HG03025 (cell line): ENCODE measurements around the gene ZNF594.
"Not testable (repeated sequence)": the region's sequence is repeated elsewhere in the genome, so short reads cannot be mapped to it uniquely, and the experiment has no call there.

Experiments used
- ATAC-seq: cut with Tn5 transposase; IDR thresholded peaks from one replicate; pipeline ENCODE4 v1.9.1; 2021; ENCODE audit warnings: mild to moderate bottlenecking, moderate library complexity; ENCODE audit not compliant: unreplicated experiment, low FRiP score

Gene ZNF594

DNA sequence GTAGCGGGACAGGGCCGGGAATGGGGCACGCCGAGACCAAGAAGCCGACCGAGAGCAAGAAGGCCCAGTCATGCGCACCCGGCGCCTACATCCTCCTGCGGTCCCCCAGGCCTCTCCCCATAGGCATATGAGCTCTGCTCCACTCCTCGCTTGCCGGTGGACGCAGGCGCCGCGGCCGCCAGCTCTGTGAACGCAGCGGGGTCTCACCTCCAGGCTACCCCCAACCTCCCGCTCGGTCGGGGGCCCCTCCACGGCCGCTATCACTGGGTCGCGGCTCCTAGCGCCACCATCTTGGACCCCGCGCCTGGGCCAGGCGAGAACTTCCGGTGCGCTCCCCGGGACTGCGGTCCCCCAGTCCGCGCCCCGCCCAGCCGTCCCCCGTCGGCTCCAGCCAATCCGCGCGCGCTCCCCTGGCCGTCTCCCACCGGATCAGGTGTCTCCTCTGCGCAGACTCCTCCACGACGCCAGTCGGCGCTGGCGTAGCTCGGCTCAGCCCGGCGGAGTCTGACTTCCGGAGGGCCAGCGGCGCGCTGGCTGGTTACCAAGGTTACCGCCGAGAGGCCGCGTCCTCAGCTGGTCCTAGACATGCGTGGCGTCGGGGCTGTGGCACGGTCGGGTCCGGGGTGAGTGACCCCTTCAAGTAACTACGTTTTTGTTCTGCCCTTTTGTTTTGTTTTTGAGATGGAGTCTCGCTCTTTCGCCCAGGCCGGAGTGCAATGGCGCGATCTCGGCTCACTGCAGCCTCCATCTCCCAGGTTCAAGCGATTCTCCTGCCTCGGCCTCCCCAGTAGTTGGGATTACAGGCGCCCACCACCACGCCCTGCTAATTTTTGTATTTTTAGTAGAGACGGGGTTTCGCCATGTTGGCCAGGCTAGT is at the start of gene ZNF594:
ZNF594 (minus strand) TSS at position 328 of the 877 bp plus-strand sequence. CDS start 7,612 bp downstream, outside the sequence.
- peak; percentile 96 for ATAC-seq

DNA sequence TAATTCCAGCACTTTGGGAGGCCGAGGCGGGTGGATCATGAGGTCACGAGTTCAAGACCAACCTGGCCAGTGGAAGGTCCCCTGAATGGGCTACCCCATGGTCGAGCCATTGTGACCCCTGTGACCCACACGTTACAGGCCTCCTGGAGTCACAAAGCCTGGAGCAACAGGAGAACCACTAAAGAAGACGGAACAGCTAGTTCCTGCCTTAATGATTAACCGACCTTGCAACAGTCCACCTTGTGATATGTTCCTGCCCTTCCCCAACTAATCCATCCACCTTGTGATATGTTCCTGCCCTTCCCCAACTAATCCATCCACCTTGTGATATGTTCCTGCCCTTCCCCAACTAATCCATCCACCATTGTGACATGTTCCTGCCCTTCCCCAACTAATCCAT is 48.1 kb upstream of the ZNF594 start:
- not testable (repeated sequence) for ATAC-seq

DNA sequence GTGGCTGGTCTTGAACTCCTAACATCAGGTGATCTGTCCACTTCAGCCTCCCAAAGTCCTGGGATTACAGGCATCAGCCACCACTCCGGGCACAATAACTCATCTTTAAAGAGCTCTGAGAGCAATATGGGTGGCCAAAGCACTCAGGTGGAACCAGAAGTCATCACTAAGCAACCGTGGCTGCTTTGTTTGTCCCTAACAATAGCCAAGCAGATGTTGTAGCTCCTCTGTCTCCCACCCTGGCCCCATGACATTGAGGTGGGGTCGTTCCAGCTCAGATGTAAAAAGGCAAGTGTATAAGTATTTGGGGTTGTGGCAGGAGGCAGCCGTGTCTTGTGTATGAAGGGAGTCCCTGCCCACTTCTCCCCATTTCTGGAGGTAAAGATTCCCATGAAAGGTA is 46.7 kb upstream of the ZNF594 start:
- ATAC-seq: no peak

DNA sequence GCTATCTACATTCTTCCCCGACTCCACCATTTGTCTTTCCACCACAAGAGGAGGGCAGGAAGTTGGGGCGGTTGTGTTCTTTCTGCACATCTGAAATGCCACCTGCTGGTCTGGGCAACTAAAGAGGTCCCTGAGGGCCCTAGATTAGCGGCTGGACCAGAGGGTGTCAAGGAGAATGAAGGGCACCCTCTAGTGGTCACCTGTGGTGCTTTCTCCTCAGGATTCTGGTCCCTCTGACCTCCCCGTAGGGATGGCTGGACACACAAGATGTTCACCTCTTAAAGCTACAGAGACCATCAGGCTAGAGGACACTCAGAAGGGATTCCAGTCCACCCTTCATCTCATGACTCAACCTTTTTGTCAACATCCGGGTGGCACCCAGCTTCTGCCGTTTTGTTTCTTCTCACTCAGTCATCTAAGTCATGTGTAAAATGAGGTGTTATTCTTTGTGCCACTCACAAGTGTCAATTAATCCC is 45.9 kb upstream of the ZNF594 start:
- ATAC-seq: no peak

DNA sequence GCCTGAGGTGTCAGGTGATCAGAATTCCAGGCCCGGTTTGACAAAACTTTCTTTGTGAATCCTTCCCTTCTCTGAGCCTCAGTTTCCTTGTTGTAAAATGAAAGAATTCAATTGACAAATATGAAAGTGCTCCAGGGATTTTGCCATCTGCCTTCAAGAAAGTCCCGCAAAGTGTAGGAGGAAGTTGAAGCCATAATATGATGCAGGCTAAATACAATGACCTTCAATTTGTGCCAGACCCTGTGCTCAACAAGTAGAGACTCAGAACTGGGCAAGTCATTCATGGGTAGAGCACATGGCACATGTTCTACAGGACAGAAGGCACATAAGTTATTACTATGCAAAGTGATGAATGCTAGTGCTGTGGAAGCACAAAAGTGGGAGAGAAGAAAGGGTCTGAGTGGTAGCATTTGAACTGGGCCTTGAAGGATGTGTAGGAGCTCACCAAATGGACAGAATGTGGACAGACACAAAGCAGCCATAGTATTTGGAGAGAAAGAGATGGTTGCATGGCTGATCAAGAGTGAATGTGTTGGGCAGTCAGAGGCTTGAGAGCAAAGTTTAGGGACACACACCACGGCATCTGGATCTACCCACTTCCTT is 45.4 kb upstream of the ZNF594 start:
- no peak for ATAC-seq

DNA sequence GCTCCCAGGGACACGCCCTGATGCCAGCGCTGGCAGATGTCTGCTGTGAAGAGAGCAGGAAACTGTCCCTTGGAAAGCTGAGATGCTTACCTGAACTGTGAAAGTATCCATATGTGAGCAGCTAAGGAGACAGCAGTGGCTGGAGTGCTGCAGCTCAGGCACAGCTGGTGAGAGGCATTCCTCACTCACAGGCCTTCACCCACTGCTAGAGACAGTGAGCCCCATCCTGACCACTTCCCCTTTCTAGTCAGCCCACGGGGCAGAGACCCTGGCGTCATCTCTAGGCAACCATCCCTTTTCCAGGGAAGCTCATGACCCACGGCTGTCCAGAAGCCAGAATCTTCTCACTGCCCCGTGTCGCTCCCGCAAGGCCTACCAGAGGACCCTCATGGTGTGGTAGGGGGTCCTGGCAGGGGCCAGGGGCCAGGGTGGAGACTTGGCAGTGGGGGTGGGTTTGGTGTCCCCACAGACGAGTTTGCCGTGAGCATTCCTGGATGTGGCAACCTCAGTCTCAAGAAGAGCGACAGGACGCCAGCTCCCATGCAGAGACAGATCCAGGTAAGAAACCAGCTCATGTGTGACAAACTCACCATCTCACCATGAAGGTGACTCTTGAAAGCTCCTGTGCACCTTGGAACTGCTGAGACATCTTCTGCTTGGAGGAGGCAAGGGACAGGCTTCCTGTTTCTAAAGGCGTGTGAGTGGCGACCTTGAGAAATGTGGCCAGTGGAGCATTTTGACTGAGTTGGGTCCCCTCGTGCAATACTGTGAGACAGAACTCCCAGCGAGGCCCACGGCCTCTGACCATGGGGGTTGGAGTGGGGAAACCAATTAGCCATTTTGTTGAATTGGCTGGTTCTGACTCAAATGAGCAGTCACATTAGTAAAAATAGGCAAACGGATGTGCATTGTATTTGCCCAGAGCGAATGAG is 43.2 kb upstream of the ZNF594 start, which contains the start of gene SCIMP:
SCIMP (minus strand) TSS at position 216 of the 932 bp plus-strand sequence; CDS start at position 111, 105 bp downstream.
- no peak for ATAC-seq

DNA sequence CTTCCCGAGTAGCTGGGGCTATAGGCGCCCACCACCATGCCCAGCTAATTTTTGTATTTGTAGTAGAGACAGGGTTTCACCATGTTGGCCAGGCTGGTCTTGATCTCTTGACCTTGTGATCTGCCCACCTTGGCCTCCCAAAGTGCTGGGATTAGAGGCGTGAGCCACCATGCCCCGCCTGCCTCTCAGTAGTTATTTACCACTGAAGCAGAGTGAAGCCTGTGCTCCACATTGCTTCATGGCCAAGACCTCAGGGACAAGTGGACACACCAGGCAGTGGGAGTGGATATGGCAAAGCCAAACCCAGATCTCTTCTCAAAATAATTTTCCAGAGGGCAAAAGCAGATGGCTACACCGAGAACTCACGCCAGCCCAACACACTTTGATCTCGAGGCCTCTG is 41.8 kb upstream of the ZNF594 start:
- ATAC-seq: not testable (repeated sequence)

DNA sequence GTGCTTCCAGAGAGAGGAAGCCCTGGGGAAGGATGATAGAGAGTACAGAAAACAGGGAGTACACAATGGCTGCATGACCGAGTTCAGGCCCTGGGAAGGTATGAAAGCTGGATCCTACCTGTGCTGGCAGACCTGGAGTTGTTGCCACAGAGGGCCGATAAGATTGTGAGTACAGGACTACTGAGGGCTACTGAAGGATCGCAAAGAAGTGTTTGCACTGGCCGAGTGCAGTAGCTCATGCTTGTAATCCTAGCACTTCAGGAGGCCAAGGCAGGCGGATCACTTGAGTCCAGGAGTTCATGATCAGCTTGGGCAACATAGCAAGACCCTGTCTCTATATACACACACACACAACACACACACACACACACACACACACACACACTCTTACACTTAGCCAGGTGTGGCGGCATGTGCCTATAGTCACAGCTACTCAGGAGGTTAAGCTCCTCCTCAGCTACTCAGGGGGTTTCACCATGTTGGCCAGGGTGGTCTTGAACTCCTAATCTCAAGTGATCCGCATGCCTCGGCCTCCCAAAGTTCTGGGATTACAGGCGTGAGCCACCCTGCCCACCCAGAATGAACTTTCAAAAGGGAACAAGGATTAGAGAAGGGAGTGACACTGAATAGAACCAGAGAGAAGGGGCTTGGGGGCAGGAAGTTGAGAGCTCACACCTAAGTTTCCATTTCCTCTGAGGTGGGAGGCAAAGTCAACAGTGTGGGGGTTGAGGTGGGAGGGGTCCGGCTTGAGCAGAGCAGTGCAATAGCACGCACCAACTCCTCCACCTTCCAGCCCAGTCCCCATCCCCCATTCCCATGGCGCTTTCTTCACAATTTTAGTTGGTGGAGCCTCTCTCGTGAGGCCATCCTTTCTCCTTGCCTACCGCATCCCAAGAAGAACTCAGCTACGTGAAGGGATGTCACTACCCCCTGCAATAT is 35.5 kb upstream of the ZNF594 start:
- ATAC-seq: no peak

DNA sequence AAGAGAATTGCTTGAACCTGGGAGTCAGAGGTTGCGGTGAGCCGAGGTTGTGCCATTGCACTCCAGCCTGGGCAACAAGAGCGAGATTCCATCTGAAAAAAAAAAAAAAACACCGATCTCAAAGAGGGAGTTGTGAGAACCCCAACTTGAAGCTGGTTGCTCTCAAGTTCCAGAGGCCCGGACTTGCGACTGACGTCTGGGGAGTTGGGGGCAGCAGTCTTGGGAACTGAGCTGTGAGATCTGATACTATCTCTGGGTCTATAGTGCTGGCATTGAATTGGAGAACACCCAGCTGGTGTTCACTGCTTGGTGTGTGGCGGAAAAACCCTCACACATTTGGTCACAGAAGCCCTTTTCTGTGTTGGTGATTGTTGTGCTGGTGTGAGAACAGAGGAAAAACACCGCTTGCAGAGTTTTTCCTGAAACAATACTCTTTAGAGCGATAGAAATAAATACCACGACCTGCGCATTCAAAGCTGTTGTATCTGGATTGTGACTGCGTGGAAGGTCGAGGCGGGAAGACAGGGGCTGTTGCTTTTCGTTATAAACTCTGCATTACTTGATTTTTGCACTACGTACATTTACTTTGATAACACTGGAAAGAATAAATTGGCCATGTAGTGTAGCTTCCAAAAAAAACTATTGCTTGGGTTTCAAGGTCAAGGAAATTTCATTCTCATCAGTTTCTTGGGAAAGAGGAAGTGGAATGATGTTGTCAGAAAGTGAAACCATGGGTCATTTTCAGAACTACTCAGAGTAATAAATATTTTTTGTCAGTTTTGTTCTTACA is 34.2 kb upstream of the ZNF594 start:
- ATAC-seq: no peak

DNA sequence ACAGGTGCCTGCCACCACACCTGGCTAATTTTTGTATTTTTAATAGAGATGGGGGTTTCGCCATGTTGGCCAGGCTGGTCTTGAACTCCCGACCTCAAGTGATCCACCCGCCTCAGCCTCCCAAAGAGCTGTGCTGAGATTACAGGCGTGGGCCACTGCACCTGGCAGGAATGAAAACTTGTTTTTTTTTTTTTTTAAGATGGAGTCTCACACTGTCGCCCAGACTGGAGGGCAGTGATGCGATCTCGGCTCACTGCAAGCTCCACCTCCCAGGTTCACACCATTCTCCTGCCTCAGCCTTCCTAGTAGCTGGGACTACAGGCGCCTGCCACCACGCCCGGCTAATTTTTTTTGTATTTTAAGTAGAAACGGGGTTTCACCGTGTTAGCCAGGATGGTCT is 30.2 kb upstream of the ZNF594 start:
- ATAC-seq: not testable (repeated sequence)

DNA sequence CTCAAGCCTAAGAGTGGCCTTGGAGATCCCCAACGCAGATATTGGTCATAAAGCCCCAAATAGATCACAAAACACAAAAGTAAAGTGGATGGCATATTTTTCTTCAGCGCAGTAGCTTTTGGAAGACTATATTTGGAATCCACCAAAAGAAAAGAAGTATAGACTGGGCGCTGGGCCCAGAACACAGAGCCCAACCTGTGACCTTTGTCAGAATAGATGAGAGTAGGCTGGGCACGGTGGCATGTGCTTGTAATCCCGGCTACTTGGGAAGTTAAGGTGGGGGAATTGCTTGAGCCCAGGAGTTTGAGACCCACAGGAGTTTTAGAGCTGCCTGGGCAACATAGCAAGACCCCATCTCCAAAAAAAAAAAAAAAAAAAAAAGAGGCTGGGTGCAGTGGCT is 28.4 kb upstream of the ZNF594 start:
- ATAC-seq: no peak

DNA sequence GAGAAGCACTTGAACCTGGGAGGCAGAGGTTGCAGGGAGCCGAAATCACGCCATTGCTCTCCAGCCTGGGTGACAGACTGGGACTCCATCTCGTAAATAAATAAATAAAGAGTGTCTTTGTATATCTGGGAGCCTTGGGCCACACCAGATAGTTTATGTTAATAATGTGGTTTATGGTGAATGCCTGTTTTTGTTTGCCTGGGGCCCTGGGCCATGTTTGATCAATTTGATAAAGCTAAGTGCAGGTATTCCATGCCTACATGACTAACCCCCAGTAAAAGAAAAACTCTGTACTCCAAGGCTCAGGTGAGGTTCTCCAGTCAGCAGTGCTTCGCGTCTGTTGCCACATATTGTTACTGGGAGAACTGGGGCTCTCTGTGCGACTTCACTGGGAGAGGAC is 27.9 kb upstream of the ZNF594 start:
- no peak for ATAC-seq

DNA sequence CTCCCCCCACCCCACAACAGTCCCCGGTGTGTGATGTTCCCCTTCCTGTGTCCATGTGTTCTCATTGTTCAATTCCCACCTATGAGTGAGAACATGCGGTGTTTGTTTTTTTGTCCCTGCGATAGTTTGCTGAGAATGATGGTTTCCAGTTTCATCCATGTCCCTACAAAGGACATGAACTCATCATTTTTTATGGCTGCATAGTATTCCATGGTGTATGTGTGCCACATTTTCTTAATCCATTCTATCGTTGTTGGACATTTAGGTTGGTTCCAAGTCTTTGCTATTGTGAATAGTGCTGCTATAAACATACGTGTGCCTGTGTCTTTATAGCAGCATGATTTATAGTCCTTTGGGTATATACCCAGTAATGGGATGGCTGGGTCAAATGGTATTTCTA is 25.9 kb upstream of the ZNF594 start:
- ATAC-seq: not testable (repeated sequence)

DNA sequence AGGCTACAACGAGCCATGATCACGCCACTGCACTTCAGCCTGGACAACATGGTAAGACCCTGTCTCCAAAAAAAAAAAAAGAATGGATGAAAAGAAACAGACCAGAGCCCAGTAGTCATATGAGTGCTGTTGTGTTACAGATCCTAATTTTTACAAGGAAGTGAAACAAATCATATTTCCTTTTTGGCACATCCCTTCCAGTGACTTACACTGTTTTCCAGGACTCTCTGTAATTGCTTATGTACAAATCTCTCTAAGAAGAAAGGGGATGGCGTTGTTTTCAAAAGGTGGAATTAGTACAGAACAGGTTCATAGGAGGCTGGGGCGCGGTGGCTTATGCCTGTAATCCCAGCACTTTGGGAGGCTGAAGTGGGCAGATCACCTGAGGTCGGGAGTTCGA is 19.8 kb upstream of the ZNF594 start:
- no peak for ATAC-seq

DNA sequence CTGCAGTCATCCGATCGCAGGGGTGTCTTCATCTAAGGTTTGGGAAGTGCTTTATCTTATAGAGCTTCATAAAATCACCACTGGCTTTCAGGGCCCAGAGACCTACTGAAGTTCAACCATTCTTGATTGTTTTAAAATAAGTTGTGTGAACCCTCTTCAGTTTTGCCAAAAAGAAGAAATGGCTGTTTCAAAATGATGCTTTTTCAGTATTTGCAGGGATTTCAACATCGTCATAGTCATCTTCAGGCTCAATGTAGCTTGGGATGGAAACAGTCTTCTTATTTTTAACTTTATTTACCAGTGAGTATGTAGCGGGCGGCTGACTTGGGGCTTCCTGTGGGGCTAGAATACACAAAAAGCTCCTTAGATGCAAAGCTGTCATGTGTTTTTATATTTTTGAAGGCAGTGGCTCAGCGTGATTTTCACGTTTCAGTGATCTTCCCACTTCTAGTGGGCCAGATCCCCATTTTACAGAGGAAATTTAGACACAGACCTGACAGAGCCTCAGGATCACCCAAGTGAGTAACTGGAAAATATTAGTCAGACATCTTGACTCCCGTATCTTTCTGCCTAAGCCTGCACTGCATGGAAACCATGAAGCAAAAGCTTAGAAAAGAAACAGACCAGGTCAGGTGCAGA is 19.1 kb upstream of the ZNF594 start:
- no peak for ATAC-seq

DNA sequence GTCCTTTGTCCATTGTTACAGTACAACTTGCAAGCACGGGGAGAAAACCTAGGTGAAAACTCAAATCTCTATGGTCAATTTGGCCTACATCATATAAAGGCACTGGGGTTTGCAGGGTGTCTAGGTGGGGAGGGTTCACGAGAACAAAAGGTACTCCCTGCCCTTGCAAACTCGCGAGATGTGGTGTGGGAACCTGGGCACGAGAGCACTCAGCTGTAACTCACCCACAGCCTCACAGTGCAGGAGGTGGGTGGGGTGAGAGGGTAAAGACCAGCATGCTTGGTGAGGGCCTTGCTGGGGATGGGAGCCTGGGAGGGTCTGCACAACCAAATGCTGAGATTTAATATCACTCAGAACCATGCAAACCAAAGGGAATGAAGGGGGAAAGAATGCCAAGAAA is 18.4 kb upstream of the ZNF594 start:
- no peak for ATAC-seq

DNA sequence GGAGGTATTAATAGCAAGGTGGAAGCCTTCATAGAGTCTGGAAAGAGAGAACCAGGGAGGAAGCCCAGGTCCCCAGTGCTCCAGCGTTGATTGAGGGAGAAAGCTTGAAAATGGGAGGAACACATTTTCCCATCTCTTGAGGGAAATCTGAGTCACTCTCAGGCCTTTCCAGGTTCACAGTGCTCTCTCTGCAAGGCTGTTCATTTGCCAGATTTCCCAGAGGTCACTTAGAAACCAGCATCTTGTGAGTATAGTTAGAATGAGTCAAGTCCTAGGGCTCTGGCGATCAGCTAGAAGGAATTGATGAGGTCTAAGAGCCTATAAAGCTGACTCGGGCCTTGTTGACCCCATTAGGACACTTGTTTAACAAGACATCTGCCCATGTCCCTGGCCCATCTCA is 17.7 kb upstream of the ZNF594 start:
- ATAC-seq: no peak

DNA sequence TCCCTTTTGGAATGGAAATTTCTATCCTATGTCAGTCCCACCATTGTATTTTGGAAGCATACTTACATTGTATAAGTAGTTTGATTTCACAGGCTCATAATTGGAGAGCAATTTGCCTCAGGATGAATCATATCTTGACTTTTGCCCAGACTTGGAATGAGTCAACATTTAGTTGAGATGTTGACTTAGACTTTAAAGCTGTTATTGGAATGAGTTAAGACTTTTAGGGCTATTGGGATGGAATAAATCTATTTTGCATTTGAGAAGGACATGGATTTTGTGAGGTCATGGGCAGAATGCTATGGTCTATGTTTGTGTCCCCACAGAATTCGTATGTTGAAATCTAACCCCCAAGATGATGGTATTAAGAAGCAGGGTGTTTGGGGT is 12.2 kb upstream of the ZNF594 start:
- no peak for ATAC-seq
